HEK293 (cell line): ENCODE data around the gene GPR146.

Experiments
- CTCF ChIA-PET: fragments of 350-600 bp; formaldehyde crosslinking; extraction: SDS; loops from one replicate; lab custom pipeline; 2021; ENCODE audit warnings: antibody characterized with exemption; lab: Yijun Ruan, JAX
- POLR2A ChIA-PET: fragments of 300-600 bp; formaldehyde crosslinking; extraction: SDS; loops from one replicate; lab custom pipeline; 2020; ENCODE audit warnings: antibody characterized with exemption, inconsistent platforms; lab: Yijun Ruan, JAX
- H3K27ac ChIP-seq: fragments of 200-500 bp; sonication (Bioruptor generic); 2 replicates; pipeline ENCODE4 v1.5.1; 2014; ENCODE audit warnings: low read depth, low read length, control low read depth, inconsistent platforms; ENCODE audit errors: extremely low read depth
- H3K36me3 ChIP-seq, 2 experiments: fragments of 200-500 bp in 1 of 2; sonication (Bioruptor generic) in 1 of 2; 1 replicate in 1 of 2; 2 replicates in 1 of 2; pipeline ENCODE4 v1.5.1; 2014 to 2017; ENCODE audit warnings: inconsistent platforms in 2 of 2, low read length in 2 of 2; ENCODE audit not compliant: control insufficient read depth in 2 of 2, insufficient read depth in 1 of 2
- H3K4me1 ChIP-seq: fragments of 200-500 bp; sonication (Bioruptor generic); 2 replicates; pipeline ENCODE4 v1.5.1; 2014; ENCODE audit warnings: mild to moderate bottlenecking, low read length, inconsistent platforms; ENCODE audit not compliant: control insufficient read depth, insufficient read depth
- H3K4me3 ChIP-seq: 2 replicates; pipeline ENCODE4 v1.5.1; 2011; ENCODE audit warnings: low read depth, mild to moderate bottlenecking, control low read depth, low read length, moderate library complexity
- H3K9me3 ChIP-seq: fragments of 200-500 bp; sonication (Bioruptor generic); 2 replicates; pipeline ENCODE4 v1.5.1; 2014; ENCODE audit warnings: low read depth, low read length, inconsistent platforms; ENCODE audit not compliant: control insufficient read depth, insufficient read depth
- GLIS1 ChIP-seq: fragments of 450-650 bp; formaldehyde crosslinking; IDR thresholded peaks from 2 replicates; pipeline ENCODE4 v1.5.1; 2016; ENCODE audit warnings: missing biosample characterization, missing genetic modification characterization
- GLIS2 ChIP-seq: fragments of 450-650 bp; formaldehyde crosslinking; IDR thresholded peaks from 2 replicates; pipeline ENCODE4 v1.5.1; 2016; ENCODE audit warnings: missing biosample characterization, missing genetic modification characterization
- KLF1 ChIP-seq: fragments of 450-650 bp; formaldehyde crosslinking; IDR thresholded peaks from 2 replicates; pipeline ENCODE4 v1.5.1; 2016; ENCODE audit warnings: missing biosample characterization, missing genetic modification characterization
- KLF7 ChIP-seq: fragments of 450-650 bp; formaldehyde crosslinking; IDR thresholded peaks from 2 replicates; pipeline ENCODE4 v1.5.1; 2016; ENCODE audit warnings: missing biosample characterization, missing genetic modification characterization, borderline replicate concordance
- SP3 ChIP-seq: fragments of 450-650 bp; formaldehyde crosslinking; IDR thresholded peaks from 2 replicates; pipeline ENCODE4 v1.5.1; 2016; ENCODE audit warnings: missing biosample characterization, missing genetic modification characterization
- YY2 ChIP-seq: fragments of 450-650 bp; formaldehyde crosslinking; IDR thresholded peaks from 2 replicates; pipeline ENCODE4 v1.5.1; 2016; ENCODE audit warnings: missing biosample characterization, missing genetic modification characterization
- ZBTB20 ChIP-seq: fragments of 450-650 bp; formaldehyde crosslinking; IDR thresholded peaks from 2 replicates; pipeline ENCODE4 v1.5.1; 2016; ENCODE audit warnings: missing biosample characterization, missing genetic modification characterization
- ZNF184 ChIP-seq: fragments of 450-650 bp; IDR thresholded peaks from 2 replicates; pipeline ENCODE4 v1.5.1; 2018; ENCODE audit warnings: missing biosample characterization, mild to moderate bottlenecking, missing genetic modification characterization
- ZNF366 ChIP-seq: fragments of 450-650 bp; formaldehyde crosslinking; conservative IDR thresholded peaks from 2 replicates; pipeline ENCODE4 v1.5.1; 2016; ENCODE audit warnings: missing biosample characterization, missing genetic modification characterization
- ZNF433 ChIP-seq: fragments of 450-650 bp; formaldehyde crosslinking; IDR thresholded peaks from 2 replicates; pipeline ENCODE4 v1.5.1; 2016; ENCODE audit warnings: missing biosample characterization, missing genetic modification characterization, low read depth
- ZNF514 ChIP-seq: fragments of 450-650 bp; formaldehyde crosslinking; IDR thresholded peaks from 2 replicates; pipeline ENCODE4 v1.5.1; 2016; ENCODE audit warnings: missing biosample characterization, missing genetic modification characterization
- ZNF571 ChIP-seq: fragments of 450-650 bp; formaldehyde crosslinking; IDR thresholded peaks from 2 replicates; pipeline ENCODE4 v1.5.0; 2017; ENCODE audit warnings: missing biosample characterization, missing genetic modification characterization
- ZSCAN23 ChIP-seq: fragments of 450-650 bp; formaldehyde crosslinking; IDR thresholded peaks from 2 replicates; pipeline ENCODE4 v1.5.1; 2016; ENCODE audit warnings: missing biosample characterization, missing genetic modification characterization
- ZSCAN30 ChIP-seq: fragments of 450-650 bp; IDR thresholded peaks from 2 replicates; pipeline ENCODE4 v1.5.1; 2018; ENCODE audit warnings: missing biosample characterization, mild to moderate bottlenecking, missing genetic modification characterization, moderate library complexity
- TF ChIP-seq, protein P1 (sequence below): fragments of 450-650 bp; formaldehyde crosslinking; IDR thresholded peaks from 2 replicates; pipeline ENCODE4 v1.5.1; 2016; ENCODE audit warnings: missing biosample characterization, missing genetic modification characterization, borderline replicate concordance
- TF ChIP-seq, protein P2 (sequence below): fragments of 450-650 bp; formaldehyde crosslinking; IDR thresholded peaks from 2 replicates; pipeline ENCODE4 v1.5.1; 2017; ENCODE audit warnings: missing biosample characterization, missing genetic modification characterization
- TF ChIP-seq, protein P3 (sequence below): fragments of 450-650 bp; formaldehyde crosslinking; conservative IDR thresholded peaks from 2 replicates; pipeline ENCODE4 v1.5.1; 2016; ENCODE audit warnings: low read depth, missing biosample characterization, missing genetic modification characterization

Gene GPR146

GRCh38 chr7:1005303-1005702 is 39.0 kb upstream of the GPR146 start (continued):
- no peak for TF ChIP-seq ZNF514

DNA sequence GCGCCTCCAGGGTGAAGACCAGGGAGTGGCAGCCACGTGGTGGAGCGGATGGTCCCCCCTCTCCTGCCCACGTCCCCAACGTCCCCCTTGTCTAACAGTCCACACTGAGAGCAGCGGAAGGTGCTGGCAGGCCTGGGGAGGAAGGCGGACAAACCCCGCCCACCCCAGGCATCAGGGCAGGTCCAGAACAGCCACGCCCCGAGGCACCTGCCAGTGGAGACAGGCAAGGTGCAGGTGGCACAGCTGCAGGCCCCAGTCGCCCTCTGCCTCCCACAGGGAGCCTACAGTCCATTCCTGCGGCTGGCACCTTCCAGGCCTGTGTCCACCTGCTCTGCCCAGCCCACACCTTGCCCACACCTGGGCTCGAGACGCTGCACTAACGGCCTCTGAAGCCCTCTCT is 36.4 kb upstream of the GPR146 start:
- ChIA-PET CTCF (no interaction called here), POLR2A (no interaction called here)
- H3K4me3 ChIP-seq = no peak overlapping the region
- H3K4me1 ChIP-seq = no peaks in the 10 kb centered on the region
- TF ChIP-seq, protein P1, sequence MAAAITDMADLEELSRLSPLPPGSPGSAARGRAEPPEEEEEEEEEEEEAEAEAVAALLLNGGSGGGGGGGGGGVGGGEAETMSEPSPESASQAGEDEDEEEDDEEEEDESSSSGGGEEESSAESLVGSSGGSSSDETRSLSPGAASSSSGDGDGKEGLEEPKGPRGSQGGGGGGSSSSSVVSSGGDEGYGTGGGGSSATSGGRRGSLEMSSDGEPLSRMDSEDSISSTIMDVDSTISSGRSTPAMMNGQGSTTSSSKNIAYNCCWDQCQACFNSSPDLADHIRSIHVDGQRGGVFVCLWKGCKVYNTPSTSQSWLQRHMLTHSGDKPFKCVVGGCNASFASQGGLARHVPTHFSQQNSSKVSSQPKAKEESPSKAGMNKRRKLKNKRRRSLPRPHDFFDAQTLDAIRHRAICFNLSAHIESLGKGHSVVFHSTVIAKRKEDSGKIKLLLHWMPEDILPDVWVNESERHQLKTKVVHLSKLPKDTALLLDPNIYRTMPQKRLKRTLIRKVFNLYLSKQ (tag by site-specific recombination) = no peak
- TF ChIP-seq KLF1 = peak; percentile 71; the same call in 1 of the 2 replicates
- TF ChIP-seq, all 188 proteins: peak for 1
- Histone ChIP-seq H3K27ac (no peak overlapping the region), H3K36me3 (peaks cover 0 to 12% of the 10 kb centered on the region in 2 experiments; a peak in 1 of 3 replicates), H3K9me3 (no peaks in the 10 kb centered on the region)

- no peaks in the 10 kb centered on the region for H3K4me1 ChIP-seq
- no peaks in the 10 kb centered on the region for H3K9me3 ChIP-seq
- no peak for TF ChIP-seq ZNF366 (tag by site-specific recombination)
- TF ChIP-seq GLIS1 (tag by site-specific recombination) = peak; percentile 73
- TF ChIP-seq, protein P2, sequence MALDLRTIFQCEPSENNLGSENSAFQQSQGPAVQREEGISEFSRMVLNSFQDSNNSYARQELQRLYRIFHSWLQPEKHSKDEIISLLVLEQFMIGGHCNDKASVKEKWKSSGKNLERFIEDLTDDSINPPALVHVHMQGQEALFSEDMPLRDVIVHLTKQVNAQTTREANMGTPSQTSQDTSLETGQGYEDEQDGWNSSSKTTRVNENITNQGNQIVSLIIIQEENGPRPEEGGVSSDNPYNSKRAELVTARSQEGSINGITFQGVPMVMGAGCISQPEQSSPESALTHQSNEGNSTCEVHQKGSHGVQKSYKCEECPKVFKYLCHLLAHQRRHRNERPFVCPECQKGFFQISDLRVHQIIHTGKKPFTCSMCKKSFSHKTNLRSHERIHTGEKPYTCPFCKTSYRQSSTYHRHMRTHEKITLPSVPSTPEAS (tag by site-specific recombination) = peak; percentile 51; the same call in 1 of the 2 replicates
- no peak for TF ChIP-seq YY2 (tag by site-specific recombination)
- 0 out of 2 replicates have a peak, but pooled peaks have one; percentile 30 for TF ChIP-seq GLIS2 (tag by site-specific recombination)
- TF ChIP-seq ZSCAN30 (tag by site-specific recombination) = no peak
- TF ChIP-seq ZNF433 = no peak
- H3K36me3 ChIP-seq = peaks cover 0 to 12% of the 10 kb centered on the region in 2 experiments; a peak in 1 of 3 replicates
- no peak overlapping the region for H3K4me3 ChIP-seq
- ChIA-PET CTCF (interaction anchor here (0.6 kb wide), 1 partner anchor 16 kb away, joined by 3 read pairs; no protein-coding TSS in a partner anchor), POLR2A (no interaction called here)
- H3K27ac ChIP-seq = no peak overlapping the region
Observed at GRCh38 chr7:1008733-1009363, 35.5 kb upstream of the GPR146 start.

DNA sequence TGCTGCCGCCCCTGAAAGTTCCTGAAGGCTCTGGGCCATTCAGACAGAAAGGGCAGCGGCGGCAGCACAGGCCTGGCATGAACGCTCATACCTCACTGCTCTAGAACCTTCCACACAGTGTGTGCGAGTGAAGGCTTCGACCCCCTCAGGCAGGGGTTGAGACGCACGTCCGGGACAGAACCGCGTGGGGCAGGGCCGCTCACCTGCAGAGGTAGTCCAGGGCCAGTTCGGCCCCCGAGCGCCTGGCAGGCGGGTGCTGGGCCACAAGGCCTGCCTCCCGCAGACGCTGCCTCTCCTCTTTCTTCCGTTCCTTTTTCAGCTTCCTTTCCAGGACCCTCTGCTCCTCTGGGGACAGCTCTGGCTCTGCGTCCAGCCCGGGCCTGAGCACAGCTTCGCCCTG is 34.6 kb upstream of the GPR146 start:
- ChIA-PET CTCF (interaction anchor here (0.9 kb wide), 1 partner anchor 17 kb away, joined by 3 read pairs; no protein-coding TSS in a partner anchor), POLR2A (no interaction called here)
- TF ChIP-seq, protein P3, sequence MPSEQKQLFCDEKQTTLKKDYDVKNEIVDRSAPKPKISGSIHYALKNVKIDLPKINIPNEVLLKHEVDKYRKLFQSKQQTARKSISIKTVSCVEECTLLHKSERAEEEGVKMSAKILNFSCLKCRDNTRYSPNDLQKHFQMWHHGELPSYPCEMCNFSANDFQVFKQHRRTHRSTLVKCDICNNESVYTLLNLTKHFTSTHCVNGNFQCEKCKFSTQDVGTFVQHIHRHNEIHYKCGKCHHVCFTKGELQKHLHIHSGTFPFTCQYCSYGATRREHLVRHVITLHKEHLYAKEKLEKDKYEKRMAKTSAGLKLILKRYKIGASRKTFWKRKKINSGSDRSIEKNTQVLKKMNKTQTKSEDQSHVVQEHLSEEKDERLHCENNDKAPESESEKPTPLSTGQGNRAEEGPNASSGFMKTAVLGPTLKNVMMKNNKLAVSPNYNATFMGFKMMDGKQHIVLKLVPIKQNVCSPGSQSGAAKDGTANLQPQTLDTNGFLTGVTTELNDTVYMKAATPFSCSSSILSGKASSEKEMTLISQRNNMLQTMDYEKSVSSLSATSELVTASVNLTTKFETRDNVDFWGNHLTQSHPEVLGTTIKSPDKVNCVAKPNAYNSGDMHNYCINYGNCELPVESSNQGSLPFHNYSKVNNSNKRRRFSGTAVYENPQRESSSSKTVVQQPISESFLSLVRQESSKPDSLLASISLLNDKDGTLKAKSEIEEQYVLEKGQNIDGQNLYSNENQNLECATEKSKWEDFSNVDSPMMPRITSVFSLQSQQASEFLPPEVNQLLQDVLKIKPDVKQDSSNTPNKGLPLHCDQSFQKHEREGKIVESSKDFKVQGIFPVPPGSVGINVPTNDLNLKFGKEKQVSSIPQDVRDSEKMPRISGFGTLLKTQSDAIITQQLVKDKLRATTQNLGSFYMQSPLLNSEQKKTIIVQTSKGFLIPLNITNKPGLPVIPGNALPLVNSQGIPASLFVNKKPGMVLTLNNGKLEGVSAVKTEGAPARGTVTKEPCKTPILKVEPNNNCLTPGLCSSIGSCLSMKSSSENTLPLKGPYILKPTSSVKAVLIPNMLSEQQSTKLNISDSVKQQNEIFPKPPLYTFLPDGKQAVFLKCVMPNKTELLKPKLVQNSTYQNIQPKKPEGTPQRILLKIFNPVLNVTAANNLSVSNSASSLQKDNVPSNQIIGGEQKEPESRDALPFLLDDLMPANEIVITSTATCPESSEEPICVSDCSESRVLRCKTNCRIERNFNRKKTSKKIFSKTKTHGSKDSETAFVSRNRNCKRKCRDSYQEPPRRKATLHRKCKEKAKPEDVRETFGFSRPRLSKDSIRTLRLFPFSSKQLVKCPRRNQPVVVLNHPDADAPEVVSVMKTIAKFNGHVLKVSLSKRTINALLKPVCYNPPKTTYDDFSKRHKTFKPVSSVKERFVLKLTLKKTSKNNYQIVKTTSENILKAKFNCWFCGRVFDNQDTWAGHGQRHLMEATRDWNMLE (tag by site-specific recombination) = no peak
- no peak for TF ChIP-seq ZSCAN23 (tag by site-specific recombination)
- TF ChIP-seq SP3 (tag by site-specific recombination) = no peak
- no peak for TF ChIP-seq ZSCAN30 (tag by site-specific recombination)
- TF ChIP-seq, protein P1 (tag by site-specific recombination) = no peak
- no peak for TF ChIP-seq ZNF571 (tag by site-specific recombination)
- no peak for TF ChIP-seq KLF7 (tag by site-specific recombination)
- TF ChIP-seq ZBTB20 = no peak
- TF ChIP-seq ZNF184 (tag by site-specific recombination) = no peak
- H3K9me3 ChIP-seq = no peaks in the 10 kb centered on the region
- H3K27ac ChIP-seq = no peak overlapping the region
- H3K36me3 ChIP-seq = peaks cover 0 to 12% of the 10 kb centered on the region in 2 experiments; a peak in 1 of 3 replicates
- no peaks in the 10 kb centered on the region for H3K4me1 ChIP-seq
- no peak overlapping the region for H3K4me3 ChIP-seq
